ENCODE measurements around the gene N4BP3.
A peak's percentile ranks its signal among the peaks of the same experiment; 100 is the strongest.

N4BP3 gene

GRCh38 chr5:178150977-178151734 is 37.8 kb downstream of the N4BP3 start:
- DNase-seq (ENCODE audit: low read depth), result no peak

- DNase-seq (ENCODE audit: low read depth), result no peak
Measured at GRCh38 chr5:178152491-178153444, 39.4 kb downstream of the N4BP3 start.

- DNase-seq (ENCODE audit: low read depth), result peak; percentile 92
Measured at GRCh38 chr5:178153530-178154340, 40.4 kb downstream of the N4BP3 start, which contains the start of gene NHP2. NHP2 (minus strand) TSS chr5:178153885; CDS start chr5:178153817, 68 bp downstream.

GRCh38 chr5:178155065-178155464 is 41.7 kb downstream of the N4BP3 start:
- DNase-seq (ENCODE audit: low read depth), result no peak

- DNase-seq (ENCODE audit: low read depth), result no peak
Measured at GRCh38 chr5:178160176-178160575, 46.8 kb downstream of the N4BP3 start.

GRCh38 chr5:178162481-178162880 is 49.1 kb downstream of the N4BP3 start:
- DNase-seq (ENCODE audit: low read depth), result no peak

GRCh38 chr5:178163772-178164735 is 50.7 kb downstream of the N4BP3 start:
- no peak for DNase-seq (ENCODE audit: low read depth)

- no peak for DNase-seq (ENCODE audit: low read depth)
Measured at GRCh38 chr5:178165581-178165980, 52.2 kb downstream of the N4BP3 start.

- no peak for DNase-seq (ENCODE audit: low read depth)
Measured at GRCh38 chr5:178170455-178170854, 57.1 kb downstream of the N4BP3 start.

GRCh38 chr5:178174456-178174855 is 61.1 kb downstream of the N4BP3 start:
- DNase-seq (ENCODE audit: low read depth), result no peak
